ENCODE results near the gene PLEKHA7.

- no peak for TF ChIP-seq POLR2A (IDR thresholded peaks at IDR 0.05)
- no peak for TF ChIP-seq CTCF (IDR thresholded peaks at IDR 0.05)
Observed at GRCh38 chr11:16780146-16780545, 234.1 kb downstream of the PLEKHA7 start.

All from suprapubic skin (tissue), 3 donors.